H9 (cell line): Measurements from ENCODE around the gene GJB5. TPM values are rescaled to one million over a fixed set of nuclear protein-coding genes. Genes with fewer than 3 reads are reported as not detected.

Experiments used
- DNase-seq: peaks from one replicate; pipeline ENCODE4 v3.0.0-alpha.2; 2017
- H2AFZ ChIP-seq: one replicate; pipeline ENCODE4 v1.6.1; 2013; ENCODE audit warnings: mild to moderate bottlenecking, low read length, control low read depth, moderate library complexity
- H2AK5ac ChIP-seq: 2 replicates; pipeline ENCODE4 v1.6.1; 2013; ENCODE audit warnings: low read length, control low read depth, mixed read lengths; ENCODE audit not compliant: insufficient read length
- H2BK120ac ChIP-seq: one replicate; pipeline ENCODE4 v1.6.1; 2013; ENCODE audit warnings: low read depth, mild to moderate bottlenecking, low read length, control low read depth, inconsistent platforms; ENCODE audit not compliant: poor library complexity, severe bottlenecking
- H2BK12ac ChIP-seq: 2 replicates; pipeline ENCODE4 v1.6.1; 2013; ENCODE audit warnings: low read length, control low read depth, mixed read lengths, low read depth; ENCODE audit not compliant: insufficient read length
- H2BK15ac ChIP-seq: 2 replicates; pipeline ENCODE4 v1.6.1; 2013; ENCODE audit warnings: low read depth, low read length, control low read depth
- H2BK20ac ChIP-seq: one replicate; pipeline ENCODE4 v1.6.1; 2013; ENCODE audit warnings: low read depth, mild to moderate bottlenecking, low read length, control low read depth, inconsistent platforms; ENCODE audit not compliant: poor library complexity, severe bottlenecking
- H2BK5ac ChIP-seq: 2 replicates; pipeline ENCODE4 v1.6.1; 2013; ENCODE audit warnings: low read length, control low read depth, mixed read lengths; ENCODE audit not compliant: insufficient read length
- H3K14ac ChIP-seq: 2 replicates; pipeline ENCODE4 v1.6.1; 2013; ENCODE audit warnings: low read length, control low read depth; ENCODE audit not compliant: insufficient read depth
- H3K18ac ChIP-seq: 2 replicates; pipeline ENCODE4 v1.6.1; 2013; ENCODE audit warnings: low read depth, mild to moderate bottlenecking, mixed read lengths, low read length, control low read depth; ENCODE audit not compliant: insufficient read length
- H3K23ac ChIP-seq: 2 replicates; pipeline ENCODE4 v1.6.1; 2013; ENCODE audit warnings: low read length, control low read depth, mixed read lengths, low read depth; ENCODE audit not compliant: insufficient read length
- H3K23me2 ChIP-seq: 2 replicates; pipeline ENCODE4 v1.6.1; 2013; ENCODE audit warnings: low read depth, mild to moderate bottlenecking, mixed read lengths, low read length, control low read depth; ENCODE audit not compliant: insufficient read length, poor library complexity, severe bottlenecking
- H3K27ac ChIP-seq: 2 replicates; pipeline ENCODE4 v1.5.1; 2013; ENCODE audit warnings: low read length, control low read depth, mixed read lengths, low read depth; ENCODE audit not compliant: insufficient read length
- H3K27me3 ChIP-seq: 2 replicates; pipeline ENCODE4 v1.6.1; 2013; ENCODE audit warnings: low read length, control low read depth, inconsistent platforms; ENCODE audit not compliant: insufficient read depth
- H3K4ac ChIP-seq: 2 replicates; pipeline ENCODE4 v1.6.1; 2013; ENCODE audit warnings: low read depth, mild to moderate bottlenecking, control low read depth, inconsistent platforms, low read length, moderate library complexity
- H3K4me1 ChIP-seq: 2 replicates; pipeline ENCODE4 v1.6.1; 2013; ENCODE audit warnings: low read length, control low read depth, inconsistent platforms; ENCODE audit not compliant: insufficient read depth
- H3K4me2 ChIP-seq: 2 replicates; pipeline ENCODE4 v1.6.1; 2013; ENCODE audit warnings: low read length, control low read depth, mixed read lengths; ENCODE audit not compliant: insufficient read length, insufficient read depth
- H3K56ac ChIP-seq: 2 replicates; pipeline ENCODE4 v1.6.1; 2013; ENCODE audit warnings: low read depth, mild to moderate bottlenecking, mixed read lengths, low read length, control low read depth; ENCODE audit not compliant: insufficient read length
- H3K79me1 ChIP-seq: 2 replicates; pipeline ENCODE4 v1.6.1; 2013; ENCODE audit warnings: low read depth, mild to moderate bottlenecking, moderate library complexity, low read length, control low read depth, inconsistent platforms; ENCODE audit not compliant: insufficient read depth, poor library complexity, severe bottlenecking
- H3K79me2 ChIP-seq: 2 replicates; pipeline ENCODE4 v1.6.1; 2013; ENCODE audit warnings: low read length, control low read depth, inconsistent platforms; ENCODE audit not compliant: insufficient read depth
- H3K9ac ChIP-seq: 2 replicates; pipeline ENCODE4 v1.6.1; 2013; ENCODE audit warnings: low read length, control low read depth, mixed read lengths; ENCODE audit not compliant: insufficient read length; ENCODE audit errors: extremely low read depth
- H3K9me3 ChIP-seq: one replicate; pipeline ENCODE4 v1.6.1; 2013; ENCODE audit warnings: low read depth, low read length, inconsistent platforms; ENCODE audit not compliant: control insufficient read depth
- H3T11ph ChIP-seq: one replicate; pipeline ENCODE4 v1.6.1; 2013; ENCODE audit warnings: mild to moderate bottlenecking, low read length, control low read depth, inconsistent platforms
- H4K20me1 ChIP-seq: one replicate; pipeline ENCODE4 v1.6.1; 2013; ENCODE audit not compliant: control insufficient read depth, insufficient read length, insufficient read depth
- H4K5ac ChIP-seq: 2 replicates; pipeline ENCODE4 v1.6.1; 2013; ENCODE audit warnings: low read depth, mild to moderate bottlenecking, mixed read lengths, low read length, control low read depth; ENCODE audit not compliant: insufficient read length
- H4K8ac ChIP-seq: replicated peaks from 2 replicates; pipeline ENCODE4 v1.6.1; 2013; ENCODE audit warnings: low read length, control low read depth, mixed read lengths, low read depth; ENCODE audit not compliant: insufficient read length
- H4K91ac ChIP-seq: 2 replicates; pipeline ENCODE4 v1.6.1; 2013; ENCODE audit warnings: low read depth, mild to moderate bottlenecking, moderate library complexity, mixed read lengths, low read length, control low read depth; ENCODE audit not compliant: insufficient read length
- H3K27ac Mint-ChIP-seq, 3 experiments: 2 replicates in 2 of 3; 3 replicates in 1 of 3; pipeline ENCODE4 v1.8.0; 2020 to 2021; ENCODE audit warnings: mixed read lengths in 3 of 3, mild to moderate bottlenecking in 1 of 3, moderate library complexity in 1 of 3
- H3K27me3 Mint-ChIP-seq: 2 replicates; pipeline ENCODE4 v1.8.0; 2021; ENCODE audit warnings: low read depth, mild to moderate bottlenecking, moderate library complexity, mixed read lengths
- H3K36me3 Mint-ChIP-seq, 3 experiments: 2 replicates in 2 of 3; 3 replicates in 1 of 3; pipeline ENCODE4 v1.8.0; 2020 to 2021; ENCODE audit warnings: low read depth in 3 of 3, mixed read lengths in 3 of 3; ENCODE audit not compliant: insufficient read depth in 1 of 3
- H3K4me1 Mint-ChIP-seq, 2 experiments: 2 replicates each; pipeline ENCODE4 v1.8.0; 2020; ENCODE audit warnings: mixed read lengths in 2 of 2
- H3K4me3 Mint-ChIP-seq, 2 experiments: 2 replicates in 1 of 2; 3 replicates in 1 of 2; pipeline ENCODE4 v1.8.0; 2020 to 2021; ENCODE audit warnings: mild to moderate bottlenecking in 2 of 2, mixed read lengths in 2 of 2, moderate library complexity in 1 of 2
- H3K9me3 Mint-ChIP-seq, 2 experiments: 2 replicates in 1 of 2; 3 replicates in 1 of 2; pipeline ENCODE4 v1.8.0; 2020; ENCODE audit warnings: mild to moderate bottlenecking in 2 of 2, mixed read lengths in 2 of 2, moderate library complexity in 1 of 2
- WGBS: extraction: QIAGEN DNeasy Blood & Tissue Kit; methylation state at CpG from one replicate; pipeline ENCODE4 v1.1.7; 2013; ENCODE audit warnings: missing lambda C conversion rate, low lambda C conversion rate, mixed read lengths; ENCODE audit not compliant: insufficient read length; ENCODE audit errors: extremely low coverage; 5-methylcytosine and 5-hydroxymethylcytosine counted together
- total RNA-seq: library from RNA; stranded (reverse); gene quantifications from 2 replicates; pipeline ENCODE4 v1.2.1, GENCODE V29; 2021
- TF ChIP-seq, protein P1 (sequence below): fragments of 200-600 bp; sonication (generic); conservative IDR thresholded peaks from 3 replicates; pipeline ENCODE4 v1.8.0; 2021; ENCODE audit warnings: antibody characterized with exemption, mild to moderate bottlenecking

Gene GJB5
- total RNA-seq, 1 experiment from 2014 or later: 0.22 TPM

DNA sequence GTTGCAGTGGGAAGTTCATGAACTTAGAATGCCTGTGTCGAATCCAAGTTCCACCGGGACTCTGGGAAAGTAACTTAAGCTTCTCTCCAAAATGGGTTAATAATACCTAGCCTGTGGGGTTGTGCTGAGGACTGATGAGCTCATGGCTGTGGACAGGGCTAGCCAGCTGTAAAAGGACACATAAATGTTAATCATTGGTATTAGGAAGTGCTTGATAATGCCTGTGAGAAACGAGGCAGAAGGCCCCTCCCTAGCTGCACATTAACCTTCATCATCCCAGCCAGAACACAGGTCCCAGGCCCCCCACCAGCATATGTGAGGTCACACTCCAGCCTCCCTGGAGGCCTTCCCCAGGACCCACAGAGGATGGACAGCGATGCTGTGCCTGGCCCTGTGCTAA is 3.9 kb downstream of the GJB5 start:
- H3K18ac ChIP-seq: no peak overlapping the region
- H4K20me1 ChIP-seq: no peaks in the 10 kb centered on the region
- Mint-ChIP-seq H3K9me3 (no peaks in the 10 kb centered on the region; a peak in 1 of 5 replicates), H3K4me3 (no peak overlapping the region), H3K27me3 (peaks cover 6% of the 10 kb centered on the region), H3K36me3 (no peaks in the 10 kb centered on the region; a peak in 1 of 7 replicates), H3K4me1 (peaks cover 25% of the 10 kb centered on the region in 2 experiments), H3K27ac (no peak overlapping the region)
- no peak overlapping the region for H3K23ac ChIP-seq
- H2BK20ac ChIP-seq: no peak overlapping the region
- no peaks in the 10 kb centered on the region for H3K27me3 ChIP-seq
- no peak overlapping the region for H2BK120ac ChIP-seq
- no peak overlapping the region for H2AK5ac ChIP-seq
- no peak overlapping the region for H3T11ph ChIP-seq
- H3K9ac ChIP-seq: no peak overlapping the region
- H2BK12ac ChIP-seq: no peak overlapping the region
- H2BK5ac ChIP-seq: no peak overlapping the region
- no peak overlapping the region for H3K27ac ChIP-seq
- H2BK15ac ChIP-seq: no peak overlapping the region
- no peaks in the 10 kb centered on the region for H3K79me2 ChIP-seq
- no peak overlapping the region for H3K56ac ChIP-seq
- H4K8ac ChIP-seq: no peak overlapping the region
- peaks cover 6% of the 10 kb centered on the region; the same call in 1 of the 2 replicates for H3K4me1 ChIP-seq
- DNase-seq: no peak
- H3K4ac ChIP-seq: no peak overlapping the region
- H2AFZ ChIP-seq: no peak overlapping the region
- H4K91ac ChIP-seq: no peak overlapping the region
- H3K4me2 ChIP-seq: no peak overlapping the region
- TF ChIP-seq, protein P1, sequence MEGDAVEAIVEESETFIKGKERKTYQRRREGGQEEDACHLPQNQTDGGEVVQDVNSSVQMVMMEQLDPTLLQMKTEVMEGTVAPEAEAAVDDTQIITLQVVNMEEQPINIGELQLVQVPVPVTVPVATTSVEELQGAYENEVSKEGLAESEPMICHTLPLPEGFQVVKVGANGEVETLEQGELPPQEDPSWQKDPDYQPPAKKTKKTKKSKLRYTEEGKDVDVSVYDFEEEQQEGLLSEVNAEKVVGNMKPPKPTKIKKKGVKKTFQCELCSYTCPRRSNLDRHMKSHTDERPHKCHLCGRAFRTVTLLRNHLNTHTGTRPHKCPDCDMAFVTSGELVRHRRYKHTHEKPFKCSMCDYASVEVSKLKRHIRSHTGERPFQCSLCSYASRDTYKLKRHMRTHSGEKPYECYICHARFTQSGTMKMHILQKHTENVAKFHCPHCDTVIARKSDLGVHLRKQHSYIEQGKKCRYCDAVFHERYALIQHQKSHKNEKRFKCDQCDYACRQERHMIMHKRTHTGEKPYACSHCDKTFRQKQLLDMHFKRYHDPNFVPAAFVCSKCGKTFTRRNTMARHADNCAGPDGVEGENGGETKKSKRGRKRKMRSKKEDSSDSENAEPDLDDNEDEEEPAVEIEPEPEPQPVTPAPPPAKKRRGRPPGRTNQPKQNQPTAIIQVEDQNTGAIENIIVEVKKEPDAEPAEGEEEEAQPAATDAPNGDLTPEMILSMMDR: no peak
- H3K14ac ChIP-seq: no peak overlapping the region
- H3K23me2 ChIP-seq: no peaks in the 10 kb centered on the region
- no peaks in the 10 kb centered on the region for H3K9me3 ChIP-seq
- no peak overlapping the region for H4K5ac ChIP-seq
- no CpG with 5 or more reads among the region's 4 CpGs for WGBS
- H3K79me1 ChIP-seq: no peaks in the 10 kb centered on the region
